H1 (cell line): ENCODE measurements around the gene PTP4A1. TPM values are rescaled to one million over a fixed set of nuclear protein-coding genes. Genes with fewer than 3 reads are reported as not detected.

Experiments
- CEBPB ChIP-seq: IDR thresholded peaks from 2 replicates; pipeline ENCODE4 v1.6.1; 2012; ENCODE audit warnings: low read depth, low read length
- KDM4A ChIP-seq: IDR thresholded peaks from one replicate; pipeline ENCODE4 v1.7.1; 2012; ENCODE audit warnings: low read depth, mild to moderate bottlenecking, moderate library complexity, low read length, inconsistent platforms; ENCODE audit not compliant: severe bottlenecking
- POLR2A ChIP-seq, 2 experiments: IDR thresholded peaks; 1 replicate in 1 of 2; 2 replicates in 1 of 2; pipeline ENCODE4 v1.6.1; 2011; ENCODE audit warnings: low read depth in 2 of 2, low read length in 2 of 2, mild to moderate bottlenecking in 2 of 2; ENCODE audit errors: control extremely low read depth in 1 of 2
- SP4 ChIP-seq: IDR thresholded peaks from 2 replicates; pipeline ENCODE4 v1.6.1; 2012; ENCODE audit warnings: low read length, inconsistent platforms
- TAF7 ChIP-seq: optimal IDR thresholded peaks from 2 replicates; pipeline ENCODE3; 2011; ENCODE audit warnings: low read depth, mild to moderate bottlenecking, inconsistent platforms, low read length, moderate library complexity, borderline replicate concordance
- polyA plus RNA-seq, 7 experiments: library from polyadenylated mRNA; depleted of rRNA in 3 of 7; stranded (reverse) in 5 of 7; unstranded in 2 of 7; fragments of >200 nt in 5 of 7; fragments of 200-250 nt in 2 of 7; gene quantifications; 1 replicate in 5 of 7; 2 replicates in 1 of 7; 4 replicates in 1 of 7; pipeline versions ENCODE4 v1.2.1 to v1.2.3, GENCODE V29; 2011 to 2013; ENCODE audit warnings: missing spikeins in 2 of 7, mixed read lengths in 2 of 7
- total RNA-seq: library from RNA; stranded (reverse); fragmentation: NEBNext Ultra II Directional; extraction: Animal tissue kit (Norgen Biotek cat#: 25700); gene quantifications from 2 replicates; pipeline ENCODE4 v1.2.1, GENCODE V29; 2021

The PTP4A1 gene
- total and polyA plus RNA-seq, 2 of the 8 experiments (the other 6 are each of a cell fraction or from before 2014, with no cell fraction given), result 21.1 to 76.3 TPM

DNA sequence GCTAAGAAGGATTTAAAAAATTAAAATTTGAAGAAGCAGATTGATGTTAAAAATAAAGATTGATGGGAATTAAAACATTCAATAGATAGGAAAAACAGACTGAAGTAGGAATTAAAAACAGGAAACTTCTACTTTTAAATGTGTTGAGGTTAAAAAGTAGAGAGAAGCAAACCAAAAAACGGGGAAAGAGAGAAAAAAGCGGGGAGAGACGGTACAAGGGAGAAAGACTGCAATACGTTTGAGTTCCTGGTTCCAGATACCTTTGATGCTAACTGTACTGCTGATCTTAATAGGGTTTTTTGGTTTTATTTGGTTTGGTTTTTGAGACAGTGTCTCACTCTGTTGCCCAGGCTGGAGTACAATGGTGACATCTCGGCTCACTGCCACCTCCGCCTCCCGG, 27.0 kb downstream of the PTP4A1 start (continued):
- no peak for TF ChIP-seq SP4
- no peak for TF ChIP-seq CEBPB
- no peak for TF ChIP-seq TAF7
- no peak for TF ChIP-seq KDM4A
- no peak for TF ChIP-seq POLR2A (IDR thresholded peaks at IDR 0.05; ENCODE audit: control extremely low read depth in 1 of 2, low read depth in 2 of 2, low read length in 2 of 2)
